A549 (cell line): ENCODE results near the gene MAPKAPK5. TPM values are rescaled to one million over a fixed set of nuclear protein-coding genes. Genes with fewer than 3 reads are reported as not detected.

Experiments
- ATAC-seq, 2 experiments: fragments of 200-7000 bp in 1 of 2; fragments of >200 bp in 1 of 2; cut with Nextera tagmentation in 1 of 2; cut with Tn5 transposase in 1 of 2; 3 replicates each; pipeline versions ENCODE4 v1.8.0 to v1.9.1; 2018 to 2020; ENCODE audit warnings: mild to moderate bottlenecking in 1 of 2, moderate library complexity in 1 of 2
- CTCF ChIA-PET: fragments of 300-600 bp; sonication (Branson Sonifier 250); formaldehyde crosslinking; extraction: SDS; loops from one replicate; lab custom pipeline; 2021; ENCODE audit warnings: antibody characterized with exemption, inconsistent platforms; lab: Yijun Ruan, JAX
- POLR2A ChIA-PET: fragments of 350-600 bp; formaldehyde crosslinking; extraction: SDS; loops from one replicate; lab custom pipeline; 2021; ENCODE audit warnings: antibody characterized with exemption, inconsistent platforms; lab: Yijun Ruan, JAX
- DNase-seq, 2 experiments: peaks; one replicate each; pipeline versions ENCODE4 v3.0.0 to v3.0.0-alpha.2; 2011 to 2016; ENCODE audit warnings: low read depth in 1 of 2, low spot score in 1 of 2
- FAIRE-seq: peaks from 2 replicates; lab custom pipeline; 2011; peaks lifted over from hg19 to GRCh38; lab: Jason Lieb, UNC
- H3K27ac ChIP-seq, 2 experiments: fragments of >200 bp; sonication (Bioruptor Twin); formaldehyde crosslinking; 3 replicates each; pipeline ENCODE4 v1.5.1; 2016 to 2017
- H3K4me1 ChIP-seq: fragments of >200 bp; sonication (Bioruptor Twin); formaldehyde crosslinking; 3 replicates; pipeline ENCODE4 v1.6.1; 2016
- H3K4me2 ChIP-seq: fragments of >200 bp; sonication (Bioruptor Twin); formaldehyde crosslinking; 3 replicates; pipeline ENCODE4 v1.6.1; 2016
- H3K4me3 ChIP-seq: fragments of >200 bp; sonication (Bioruptor Twin); formaldehyde crosslinking; 3 replicates; pipeline ENCODE4 v1.5.1; 2016
- H3K9me3 ChIP-seq: fragments of >200 bp; sonication (Bioruptor Twin); formaldehyde crosslinking; 3 replicates; pipeline ENCODE4 v1.6.1; 2016
- CBX2 ChIP-seq: fragments of 200-600 bp; sonication (generic); IDR thresholded peaks from 2 replicates; pipeline ENCODE4 v1.6.1; 2016; ENCODE audit warnings: low read depth, mild to moderate bottlenecking, borderline replicate concordance
- EHMT2 ChIP-seq: fragments of 200-600 bp; sonication (generic); IDR thresholded peaks from 2 replicates; pipeline ENCODE4 v1.6.1; 2016; ENCODE audit warnings: antibody characterized with exemption, low read depth, mild to moderate bottlenecking, moderate library complexity
- ESRRA ChIP-seq: fragments of 150-350 bp; IDR thresholded peaks from 2 replicates; pipeline ENCODE4 v1.6.1; 2014; ENCODE audit warnings: mild to moderate bottlenecking, low read length, borderline replicate concordance
- FOSB ChIP-seq: fragments of 250-450 bp; sonication (Bioruptor Pico); IDR thresholded peaks from 2 replicates; pipeline ENCODE4 v1.5.0; 2020; ENCODE audit warnings: mild to moderate bottlenecking, moderate library complexity
- FOXS1 ChIP-seq: fragments of 250-450 bp; sonication (Bioruptor Pico); IDR thresholded peaks from 2 replicates; pipeline ENCODE4 v1.5.0; 2020; ENCODE audit warnings: mild to moderate bottlenecking, moderate library complexity
- GATA3 ChIP-seq: IDR thresholded peaks from 2 replicates; pipeline ENCODE4 v1.6.1; 2012; ENCODE audit warnings: borderline replicate concordance
- HES2 ChIP-seq: fragments of >200 bp; sonication (Bioruptor Twin); formaldehyde crosslinking; IDR thresholded peaks from 2 replicates; pipeline ENCODE4 v1.6.1; 2016
- HOXA7 ChIP-seq: fragments of 250-450 bp; sonication (Bioruptor Pico); IDR thresholded peaks from 2 replicates; pipeline ENCODE4 v1.5.0; 2020; ENCODE audit warnings: mild to moderate bottlenecking, moderate library complexity
- JUNB ChIP-seq: fragments of >200 bp; sonication (Bioruptor Twin); formaldehyde crosslinking; IDR thresholded peaks from 2 replicates; pipeline ENCODE4 v1.6.1; 2016
- KDM1A ChIP-seq: fragments of 200-600 bp; sonication (generic); IDR thresholded peaks from 2 replicates; pipeline ENCODE4 v1.6.1; 2016; ENCODE audit warnings: low read depth, mild to moderate bottlenecking
- PHF8 ChIP-seq: fragments of 200-600 bp; sonication (generic); IDR thresholded peaks from 2 replicates; pipeline ENCODE4 v1.6.1; 2016; ENCODE audit warnings: low read depth, mild to moderate bottlenecking, antibody characterized with exemption, moderate library complexity, borderline replicate concordance
- POLR2A ChIP-seq: IDR thresholded peaks from 2 replicates; pipeline ENCODE4 v1.6.1; 2012; ENCODE audit warnings: mild to moderate bottlenecking, low read length
- POLR2AphosphoS2 ChIP-seq: conservative IDR thresholded peaks from 2 replicates; pipeline ENCODE4 v1.6.1; 2012; ENCODE audit warnings: low read length, improper control_type of control experiment, inconsistent platforms
- RAD21 ChIP-seq, 2 experiments: fragments of >200 bp in 1 of 2; sonication (Bioruptor Twin) in 1 of 2; formaldehyde crosslinking in 1 of 2; IDR thresholded peaks in 1 of 2; conservative IDR thresholded peaks in 1 of 2; 2 replicates in 1 of 2; 3 replicates in 1 of 2; pipeline ENCODE4 v1.6.1; 2012 to 2018; ENCODE audit warnings: inconsistent platforms in 1 of 2
- RARB ChIP-seq: fragments of 250-450 bp; sonication (Bioruptor Pico); IDR thresholded peaks from 2 replicates; pipeline ENCODE4 v1.8.0; 2021; ENCODE audit warnings: mild to moderate bottlenecking, moderate library complexity
- REST ChIP-seq: fragments of 200-600 bp; sonication (generic); IDR thresholded peaks from 2 replicates; pipeline ENCODE4 v1.6.1; 2016; ENCODE audit warnings: antibody characterized with exemption, mild to moderate bottlenecking, moderate library complexity
- RFX5 ChIP-seq: fragments of 450-650 bp; IDR thresholded peaks from 2 replicates; pipeline ENCODE4 v1.7.1; 2014; ENCODE audit warnings: antibody characterized with exemption, mild to moderate bottlenecking, moderate library complexity
- TP53 ChIP-seq: fragments of 250-450 bp; sonication (Bioruptor Pico); IDR thresholded peaks from 2 replicates; pipeline ENCODE4 v1.5.0; 2021; ENCODE audit warnings: mild to moderate bottlenecking, moderate library complexity
- ZC3H11A ChIP-seq: fragments of 450-650 bp; IDR thresholded peaks from 2 replicates; pipeline ENCODE4 v1.6.1; 2014; ENCODE audit warnings: antibody characterized with exemption, mild to moderate bottlenecking
- ZSCAN20 ChIP-seq: fragments of 250-450 bp; sonication (Bioruptor Pico); IDR thresholded peaks from 2 replicates; pipeline ENCODE4 v1.8.0; 2022; ENCODE audit warnings: mild to moderate bottlenecking, moderate library complexity
- WGBS: methylation state at CpG from one replicate; pipeline ENCODE4 v1.1.6; 2017; ENCODE audit errors: missing lambda C conversion rate; 5-methylcytosine and 5-hydroxymethylcytosine counted together
- polyA plus RNA-seq, 4 experiments: library from polyadenylated mRNA; depleted of rRNA in 3 of 4; stranded (reverse); fragments of >200 nt; fragmentation: RNase III in 1 of 4; extraction: RNeasy Plus Mini Kit Qiagen cat#74134 plus additional on column Dnase treatment in 1 of 4; gene quantifications; 2 replicates in 3 of 4; 3 replicates in 1 of 4; pipeline ENCODE4 v1.2.3, GENCODE V29; 2011 to 2017
- TF ChIP-seq, protein P1 (sequence below): fragments of 450-650 bp; IDR thresholded peaks from 2 replicates; pipeline ENCODE4 v1.6.1; 2014; ENCODE audit warnings: antibody characterized with exemption
- TF ChIP-seq, protein P2 (sequence below): fragments of 250-450 bp; sonication (Bioruptor Pico); IDR thresholded peaks from 2 replicates; pipeline ENCODE4 v1.5.0; 2020; ENCODE audit warnings: low read depth, mild to moderate bottlenecking, moderate library complexity
- TF ChIP-seq, protein P3 (sequence below): IDR thresholded peaks from 2 replicates; pipeline ENCODE4 v1.6.1; 2012
- TF ChIP-seq, protein P4 (sequence below): fragments of 150-350 bp; IDR thresholded peaks from 2 replicates; pipeline ENCODE4 v1.6.1; 2014; ENCODE audit warnings: low read depth, mild to moderate bottlenecking, low read length

Gene MAPKAPK5
- polyA plus RNA-seq, 2 of the 4 experiments (the other 2 are of a cell fraction) = 33.9 to 69.5 TPM

GRCh38 chr12:111936869-111937268 lies 94.8 kb downstream of the MAPKAPK5 start:
- H3K27ac ChIP-seq = no peak overlapping the region

DNA sequence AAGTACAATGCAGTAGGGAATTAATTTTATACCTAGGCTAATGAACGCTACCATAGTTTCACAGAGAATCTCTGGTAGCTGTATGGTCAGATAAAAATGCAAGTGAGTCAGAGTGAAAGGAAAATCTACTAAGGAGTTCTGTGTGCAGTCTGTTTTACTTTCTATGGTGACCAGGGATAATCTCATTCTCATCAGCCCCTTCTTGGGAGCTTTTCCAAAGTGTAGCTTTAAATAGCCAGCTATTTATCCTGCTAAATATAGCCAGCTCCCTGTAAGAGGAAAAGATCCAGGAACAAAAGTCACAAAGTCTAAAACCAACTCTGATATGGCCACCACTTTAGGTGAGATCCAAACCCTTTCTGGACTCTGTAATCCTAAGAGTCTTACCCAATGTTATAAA lies 95.4 kb downstream of the MAPKAPK5 start:
- WGBS = 93% methylated on average over 1 of the region's 1 CpG
- DNase-seq = no peak
- no peak for ATAC-seq
- ChIA-PET POLR2A (no interaction called here), CTCF (no interaction called here)
- no peak overlapping the region for H3K4me3 ChIP-seq
- no peak overlapping the region for H3K27ac ChIP-seq
- no peak for FAIRE-seq
- H3K4me1 ChIP-seq = peaks cover 1% of the 10 kb centered on the region; the same call in 1 of the 3 replicates
- H3K4me2 ChIP-seq = no peak overlapping the region
- H3K9me3 ChIP-seq = no peaks in the 10 kb centered on the region
- TF ChIP-seq ESRRA (no peak), FOXS1 (CRISPR knock-in tag) (no peak), RFX5 (no peak), ZSCAN20 (CRISPR knock-in tag) (no peak), EHMT2 (no peak), RAD21 (conservative IDR thresholded peaks at IDR 0.05 in 1 of 2, IDR thresholded peaks at IDR 0.05 in 1 of 2) (no peak), KDM1A (no peak), PHF8 (no peak)
- TF ChIP-seq, protein P1, sequence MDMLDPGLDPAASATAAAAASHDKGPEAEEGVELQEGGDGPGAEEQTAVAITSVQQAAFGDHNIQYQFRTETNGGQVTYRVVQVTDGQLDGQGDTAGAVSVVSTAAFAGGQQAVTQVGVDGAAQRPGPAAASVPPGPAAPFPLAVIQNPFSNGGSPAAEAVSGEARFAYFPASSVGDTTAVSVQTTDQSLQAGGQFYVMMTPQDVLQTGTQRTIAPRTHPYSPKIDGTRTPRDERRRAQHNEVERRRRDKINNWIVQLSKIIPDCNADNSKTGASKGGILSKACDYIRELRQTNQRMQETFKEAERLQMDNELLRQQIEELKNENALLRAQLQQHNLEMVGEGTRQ = no peak

More at GRCh38 chr12:111936869-111937268, 94.8 kb downstream of the MAPKAPK5 start:
- ChIA-PET CTCF (interaction anchor here (0.8 to 1.0 kb wide), 2 partner anchors 8 to 16 kb away, joined by 3 read pairs; no protein-coding TSS in a partner anchor), POLR2A (no interaction called here)
- TF ChIP-seq, protein P2, sequence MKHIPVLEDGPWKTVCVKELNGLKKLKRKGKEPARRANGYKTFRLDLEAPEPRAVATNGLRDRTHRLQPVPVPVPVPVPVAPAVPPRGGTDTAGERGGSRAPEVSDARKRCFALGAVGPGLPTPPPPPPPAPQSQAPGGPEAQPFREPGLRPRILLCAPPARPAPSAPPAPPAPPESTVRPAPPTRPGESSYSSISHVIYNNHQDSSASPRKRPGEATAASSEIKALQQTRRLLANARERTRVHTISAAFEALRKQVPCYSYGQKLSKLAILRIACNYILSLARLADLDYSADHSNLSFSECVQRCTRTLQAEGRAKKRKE (CRISPR knock-in tag) = no peak
- TF ChIP-seq CBX2 (no peak), REST (no peak), HES2 (no peak), GATA3 (no peak), FOSB (CRISPR knock-in tag) (no peak), POLR2AphosphoS2 (no peak), HOXA7 (CRISPR knock-in tag) (no peak), TP53 (CRISPR knock-in tag) (no peak), ZC3H11A (no peak), POLR2A (no peak), RARB (no peak), ESRRA (no peak), JUNB (no peak), RAD21 (conservative IDR thresholded peaks at IDR 0.05 in 1 of 2, IDR thresholded peaks at IDR 0.05 in 1 of 2) (no peak)
- TF ChIP-seq, protein P1 = no peak
- TF ChIP-seq, protein P3, sequence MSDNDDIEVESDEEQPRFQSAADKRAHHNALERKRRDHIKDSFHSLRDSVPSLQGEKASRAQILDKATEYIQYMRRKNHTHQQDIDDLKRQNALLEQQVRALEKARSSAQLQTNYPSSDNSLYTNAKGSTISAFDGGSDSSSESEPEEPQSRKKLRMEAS = no peak
- TF ChIP-seq, protein P4, sequence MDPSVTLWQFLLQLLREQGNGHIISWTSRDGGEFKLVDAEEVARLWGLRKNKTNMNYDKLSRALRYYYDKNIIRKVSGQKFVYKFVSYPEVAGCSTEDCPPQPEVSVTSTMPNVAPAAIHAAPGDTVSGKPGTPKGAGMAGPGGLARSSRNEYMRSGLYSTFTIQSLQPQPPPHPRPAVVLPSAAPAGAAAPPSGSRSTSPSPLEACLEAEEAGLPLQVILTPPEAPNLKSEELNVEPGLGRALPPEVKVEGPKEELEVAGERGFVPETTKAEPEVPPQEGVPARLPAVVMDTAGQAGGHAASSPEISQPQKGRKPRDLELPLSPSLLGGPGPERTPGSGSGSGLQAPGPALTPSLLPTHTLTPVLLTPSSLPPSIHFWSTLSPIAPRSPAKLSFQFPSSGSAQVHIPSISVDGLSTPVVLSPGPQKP = no peak
- no peaks in the 10 kb centered on the region for H3K4me1 ChIP-seq
- FAIRE-seq (no peak), DNase-seq (no peak), ATAC-seq (no peak)
- no peak overlapping the region for H3K4me2 ChIP-seq
- no peak overlapping the region for H3K4me3 ChIP-seq
- no peaks in the 10 kb centered on the region for H3K9me3 ChIP-seq
